Prostate gland (tissue), 2 donors: Measurements from ENCODE around the gene MCRIP2. TPM values are rescaled to one million over a fixed set of nuclear protein-coding genes. Genes with fewer than 3 reads are reported as not detected.

Experiments used
- DNase-seq: peaks from one replicate; pipeline ENCODE4 v3.0.0-alpha.2; 2019; ENCODE audit warnings: low spot score
- H3K27ac ChIP-seq, 2 donors: fragments of 200-600 bp; sonication (generic); 2 replicates each; pipeline ENCODE4 v1.5.1; 2017 to 2019
- H3K27me3 ChIP-seq: fragments of 200-600 bp; sonication (generic); replicated peaks from 2 replicates; pipeline ENCODE4 v1.5.1; 2019; ENCODE audit not compliant: insufficient read depth
- H3K36me3 ChIP-seq, 2 donors: fragments of 200-600 bp; sonication (generic); 1 replicate in 1 of 2; 2 replicates in 1 of 2; pipeline versions ENCODE4 v1.5.1 to v1.8.1; 2017 to 2019
- H3K4me1 ChIP-seq: fragments of 200-600 bp; sonication (generic); replicated peaks from 2 replicates; pipeline ENCODE4 v1.5.1; 2019
- H3K4me3 ChIP-seq, 2 donors: fragments of 200-600 bp; sonication (generic); 2 replicates each; pipeline ENCODE4 v1.5.1; 2017 to 2019
- H3K9me3 ChIP-seq: fragments of 200-600 bp; sonication (generic); 2 replicates; pipeline ENCODE4 v1.5.1; 2017
- POLR2A ChIP-seq: fragments of 450-650 bp; IDR thresholded peaks from one replicate; pipeline ENCODE4 v1.6.1; 2016; ENCODE audit warnings: antibody characterized with exemption, mild to moderate bottlenecking
- POLR2AphosphoS5 ChIP-seq: sonication (generic); formaldehyde crosslinking; IDR thresholded peaks from one replicate; pipeline ENCODE4 v1.6.1; 2017; ENCODE audit warnings: antibody characterized with exemption
- WGBS: methylation state at CpG from one replicate; pipeline ENCODE4 v1.1.5; 2018; 5-methylcytosine and 5-hydroxymethylcytosine counted together
- intact Hi-C: fragments of 100-400 bp; cut with DNase I; formaldehyde crosslinking; loops from one replicate; pipeline ENCODE4 v1.14.2; 2022
- total RNA-seq, 2 donors: library from RNA; depleted of rRNA; stranded (reverse); fragments of >200 nt; gene quantifications; one replicate each; pipeline ENCODE4 v1.1.0, GENCODE V29; 2016
- TF ChIP-seq, protein P1 (sequence below), 4 experiments: fragments of 200-600 bp in 2 of 4; fragments of 450-650 bp in 2 of 4; sonication (generic) in 2 of 4; IDR thresholded peaks; 1 replicate in 3 of 4; 2 replicates in 1 of 4; pipeline ENCODE4 v1.5.1; 2016 to 2019; ENCODE audit warnings: antibody characterized with exemption in 4 of 4, mild to moderate bottlenecking in 2 of 4, moderate library complexity in 2 of 4

The MCRIP2 gene, protein sequence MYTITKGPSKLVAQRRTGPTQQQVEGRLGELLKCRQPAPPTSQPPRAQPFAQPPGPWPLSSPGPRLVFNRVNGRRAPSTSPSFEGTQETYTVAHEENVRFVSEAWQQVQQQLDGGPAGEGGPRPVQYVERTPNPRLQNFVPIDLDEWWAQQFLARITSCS
- 10 to 100 TPM; 59.5 to 61.6 TPM for total RNA-seq

DNA sequence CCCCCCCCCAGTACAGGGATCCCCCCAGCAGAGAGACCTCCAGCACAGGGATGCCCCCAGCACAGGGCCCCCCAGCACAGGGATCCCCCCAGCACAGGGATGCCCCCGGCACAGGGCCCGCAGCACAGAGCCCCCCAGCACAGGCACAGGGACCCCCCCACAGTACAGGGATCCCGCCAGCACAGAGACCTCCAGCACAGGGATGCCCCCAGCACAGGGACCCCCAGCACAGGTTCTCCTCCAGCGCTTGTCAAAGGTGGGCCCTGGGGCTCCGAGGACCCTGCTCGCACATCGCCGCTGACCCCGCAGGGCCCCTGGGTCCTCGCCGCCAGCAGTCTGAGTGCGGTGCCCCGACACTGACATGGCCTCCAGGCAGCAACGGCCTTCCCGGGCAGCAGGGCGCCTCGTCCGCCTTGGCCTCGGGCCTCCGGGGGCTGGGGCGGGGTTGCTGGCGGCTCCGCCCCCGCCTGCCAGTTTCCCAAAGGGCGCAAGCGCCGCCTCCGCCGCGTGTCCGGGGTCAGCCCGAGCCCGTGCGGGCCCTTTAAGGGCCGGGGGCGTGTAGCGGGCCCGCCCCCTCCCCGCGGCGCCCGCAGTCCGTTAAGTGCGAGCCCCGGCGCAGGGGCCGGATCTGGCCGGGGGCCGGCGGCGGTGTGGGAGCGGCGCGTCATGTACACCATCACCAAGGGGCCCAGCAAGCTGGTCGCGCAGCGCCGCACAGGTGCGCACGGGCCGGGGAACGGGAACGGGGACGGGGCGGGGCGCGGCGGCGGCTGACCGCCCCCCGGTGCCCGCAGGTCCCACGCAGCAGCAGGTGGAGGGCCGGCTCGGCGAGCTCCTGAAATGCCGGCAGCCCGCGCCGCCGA is at the start of gene MCRIP2:
Gene MCRIP2 (plus strand): TSS at position 503 of the 863 bp plus-strand sequence. CDS start 164 bp downstream, at position 667.
- Histone ChIP-seq H3K27ac (peak within 1 kb of the TSS; percentile 78 to 80), H3K4me3 (peak within 1 kb of the TSS; percentile 78 to 83), H3K4me1 (peaks cover 6% of the 10 kb centered on the region), H3K36me3 (no peaks in the 10 kb centered on the region), H3K27me3 (no peaks in the 10 kb centered on the region), H3K9me3 (no peaks in the 10 kb centered on the region)
- TF ChIP-seq, protein P1, sequence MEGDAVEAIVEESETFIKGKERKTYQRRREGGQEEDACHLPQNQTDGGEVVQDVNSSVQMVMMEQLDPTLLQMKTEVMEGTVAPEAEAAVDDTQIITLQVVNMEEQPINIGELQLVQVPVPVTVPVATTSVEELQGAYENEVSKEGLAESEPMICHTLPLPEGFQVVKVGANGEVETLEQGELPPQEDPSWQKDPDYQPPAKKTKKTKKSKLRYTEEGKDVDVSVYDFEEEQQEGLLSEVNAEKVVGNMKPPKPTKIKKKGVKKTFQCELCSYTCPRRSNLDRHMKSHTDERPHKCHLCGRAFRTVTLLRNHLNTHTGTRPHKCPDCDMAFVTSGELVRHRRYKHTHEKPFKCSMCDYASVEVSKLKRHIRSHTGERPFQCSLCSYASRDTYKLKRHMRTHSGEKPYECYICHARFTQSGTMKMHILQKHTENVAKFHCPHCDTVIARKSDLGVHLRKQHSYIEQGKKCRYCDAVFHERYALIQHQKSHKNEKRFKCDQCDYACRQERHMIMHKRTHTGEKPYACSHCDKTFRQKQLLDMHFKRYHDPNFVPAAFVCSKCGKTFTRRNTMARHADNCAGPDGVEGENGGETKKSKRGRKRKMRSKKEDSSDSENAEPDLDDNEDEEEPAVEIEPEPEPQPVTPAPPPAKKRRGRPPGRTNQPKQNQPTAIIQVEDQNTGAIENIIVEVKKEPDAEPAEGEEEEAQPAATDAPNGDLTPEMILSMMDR (IDR thresholded peaks at IDR 0.05), result no peak
- TF ChIP-seq POLR2A (peak; percentile 43), POLR2AphosphoS5 (peak; percentile 38)
- 1% methylated on average over 30 of the region's 81 CpGs for WGBS
- intact Hi-C loops, result no loop called here
- peak; percentile 73 for DNase-seq

DNA sequence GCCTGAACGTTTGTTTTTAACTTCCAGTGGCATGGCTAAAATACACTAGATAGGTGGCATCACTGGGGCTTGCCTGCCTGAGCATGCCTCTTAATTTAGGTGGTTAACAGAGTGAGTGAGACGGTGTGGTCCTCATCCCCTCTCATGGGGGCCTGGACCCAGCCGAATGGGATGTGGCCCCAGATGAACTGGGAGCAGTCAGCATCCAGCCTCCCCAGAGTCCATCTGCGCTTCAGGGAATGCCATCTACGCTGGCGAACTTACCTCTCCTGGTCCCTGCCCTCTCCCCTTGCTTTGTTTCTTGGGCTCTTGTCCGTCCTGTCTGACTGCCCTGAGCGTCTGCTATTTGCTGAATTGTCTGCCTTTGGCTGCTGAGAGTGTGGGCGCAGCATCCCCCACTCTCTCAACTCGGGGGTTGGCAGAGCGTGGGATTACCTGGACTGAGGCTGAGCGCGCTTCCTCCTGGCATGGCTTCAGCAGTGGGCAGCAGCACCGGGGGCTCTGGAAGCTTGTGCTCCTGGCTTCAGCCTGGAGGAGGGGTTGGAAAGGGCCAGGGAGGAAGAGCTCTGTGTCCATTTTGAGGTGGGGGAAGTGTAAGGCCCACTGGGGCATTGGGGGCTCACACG is 49.6 kb upstream of the MCRIP2 start:
- Histone ChIP-seq H3K27ac (peak overlapping the region; percentile 87 to 89), H3K4me3 (peak overlapping the region in 1 of 2 donors; percentile 14), H3K36me3 (peaks cover 0 to 4% of the 10 kb centered on the region in 2 donors), H3K27me3 (no peaks in the 10 kb centered on the region), H3K9me3 (no peaks in the 10 kb centered on the region), H3K4me1 (peaks cover 16% of the 10 kb centered on the region)
- intact Hi-C loops, result no loop called here
- TF ChIP-seq, protein P1 (IDR thresholded peaks at IDR 0.05), result no peak
- TF ChIP-seq POLR2A (no peak), POLR2AphosphoS5 (no peak)
- WGBS, result 37% methylated on average over 15 of the region's 15 CpGs
- DNase-seq, result no peak

DNA sequence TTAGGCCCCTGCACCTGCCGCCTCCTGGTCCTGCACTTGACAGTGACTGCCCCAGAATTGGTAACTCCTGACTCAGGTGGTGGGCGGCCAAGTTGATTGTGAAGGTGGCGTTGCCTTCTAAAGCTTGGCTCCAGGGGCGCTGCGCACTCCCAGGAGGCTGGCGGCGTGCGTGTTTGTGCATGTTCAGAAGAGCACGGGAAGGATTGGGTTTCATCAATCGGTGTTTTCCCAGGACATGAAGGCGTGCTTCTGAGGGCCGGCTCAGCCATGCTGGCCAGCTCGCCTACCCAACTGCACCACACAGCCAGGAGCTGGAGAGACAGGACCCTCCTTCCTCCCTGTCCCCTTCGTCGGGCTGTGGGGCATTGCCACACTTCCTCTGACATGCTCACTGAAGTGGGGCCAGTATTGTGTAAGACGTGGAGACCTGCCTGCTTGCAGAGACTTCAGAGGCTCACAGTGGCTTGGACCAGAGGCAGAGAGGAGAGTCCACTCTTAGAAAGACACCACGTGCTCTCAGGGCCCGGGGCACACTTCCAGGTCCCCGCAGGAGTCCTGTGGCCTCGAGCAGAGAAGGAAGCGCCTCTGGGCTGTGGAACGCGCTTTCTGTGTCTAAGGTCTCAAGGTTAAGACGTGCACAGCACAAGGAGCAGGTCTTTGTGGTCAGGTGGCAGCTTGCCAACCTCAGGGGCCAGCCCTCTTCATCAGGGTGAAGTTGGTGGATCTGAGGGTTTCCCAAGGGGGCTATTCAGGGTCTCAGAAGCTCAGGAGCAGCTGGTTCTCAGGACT is 48.9 kb upstream of the MCRIP2 start:
- H3K9me3 ChIP-seq, result no peaks in the 10 kb centered on the region
- peak; percentile 89 for DNase-seq
- no peaks in the 10 kb centered on the region for H3K27me3 ChIP-seq
- intact Hi-C loops, result no loop called here
- WGBS, result 40% methylated on average over 24 of the region's 24 CpGs
- peak overlapping the region in 1 of 2 donors; percentile 14 for H3K4me3 ChIP-seq
- H3K36me3 ChIP-seq, result peaks cover 0 to 4% of the 10 kb centered on the region in 2 donors
- TF ChIP-seq POLR2AphosphoS5 (peak; percentile 87), POLR2A (peak; percentile 56)
- TF ChIP-seq, protein P1 (IDR thresholded peaks at IDR 0.05), result peak in 3 of 4 experiments; percentile 20 to 69 (median 62)
- H3K4me1 ChIP-seq, result peaks cover 16% of the 10 kb centered on the region
- H3K27ac ChIP-seq, result peak overlapping the region; percentile 87 to 89

DNA sequence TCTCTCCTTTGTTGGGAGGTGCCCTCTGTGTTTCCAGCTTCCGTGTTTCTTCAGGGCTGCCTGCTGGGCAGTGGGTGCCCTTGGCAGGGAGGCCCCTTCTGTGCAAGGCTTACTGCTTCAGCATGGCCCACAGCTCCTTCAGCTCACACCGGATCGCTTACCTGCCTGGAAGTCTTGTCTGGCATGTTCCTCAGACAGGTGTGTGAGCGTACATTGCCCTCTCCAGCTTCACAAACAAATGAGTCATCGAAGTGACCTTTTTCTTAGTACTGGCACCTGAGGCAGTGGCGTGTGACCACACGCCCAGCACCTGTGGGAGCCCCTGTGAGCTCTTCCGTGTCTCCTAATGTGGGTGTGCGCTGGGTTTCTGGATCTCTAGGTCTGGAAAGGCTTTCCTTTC is 48.2 kb upstream of the MCRIP2 start:
- intact Hi-C loops, result no loop called here
- Histone ChIP-seq H3K4me3 (peak overlapping the region in 1 of 2 donors; percentile 0), H3K9me3 (no peaks in the 10 kb centered on the region), H3K36me3 (peaks cover 0 to 4% of the 10 kb centered on the region in 2 donors), H3K27ac (peak overlapping the region; percentile 87 to 89), H3K27me3 (no peaks in the 10 kb centered on the region), H3K4me1 (peaks cover 16% of the 10 kb centered on the region)
- DNase-seq, result peak; percentile 84
- peak; percentile 44 for TF ChIP-seq POLR2A
- TF ChIP-seq, protein P1 (IDR thresholded peaks at IDR 0.05), result no peak
- peak; percentile 95 for TF ChIP-seq POLR2AphosphoS5
- 46% methylated on average over 9 of the region's 9 CpGs for WGBS
